ENCODE data around the gene SLC12A6.
A peak's percentile ranks its signal among the peaks of the same experiment; 100 is the strongest.
"Not testable (repeated sequence)": the region's sequence is repeated elsewhere in the genome, so short reads cannot be mapped to it uniquely, and the experiment has no call there.

Gene SLC12A6

GRCh38 chr15:34348735-34349300, 11.2 kb upstream of the SLC12A6 start:
- no peaks in the 10 kb centered on the region for H3K9me3 Mint-ChIP-seq
- no peaks in the 10 kb centered on the region for H3K36me3 Mint-ChIP-seq (ENCODE audit: low read depth)
- H3K27me3 Mint-ChIP-seq (ENCODE audit: low read depth): no peaks in the 10 kb centered on the region
- H3K27ac Mint-ChIP-seq: no peak overlapping the region
- H3K4me1 Mint-ChIP-seq (ENCODE audit: low read depth): no peaks in the 10 kb centered on the region
- no peak overlapping the region for H3K4me3 Mint-ChIP-seq
- no peak for DNase-seq (ENCODE audit: low spot score)

DNA sequence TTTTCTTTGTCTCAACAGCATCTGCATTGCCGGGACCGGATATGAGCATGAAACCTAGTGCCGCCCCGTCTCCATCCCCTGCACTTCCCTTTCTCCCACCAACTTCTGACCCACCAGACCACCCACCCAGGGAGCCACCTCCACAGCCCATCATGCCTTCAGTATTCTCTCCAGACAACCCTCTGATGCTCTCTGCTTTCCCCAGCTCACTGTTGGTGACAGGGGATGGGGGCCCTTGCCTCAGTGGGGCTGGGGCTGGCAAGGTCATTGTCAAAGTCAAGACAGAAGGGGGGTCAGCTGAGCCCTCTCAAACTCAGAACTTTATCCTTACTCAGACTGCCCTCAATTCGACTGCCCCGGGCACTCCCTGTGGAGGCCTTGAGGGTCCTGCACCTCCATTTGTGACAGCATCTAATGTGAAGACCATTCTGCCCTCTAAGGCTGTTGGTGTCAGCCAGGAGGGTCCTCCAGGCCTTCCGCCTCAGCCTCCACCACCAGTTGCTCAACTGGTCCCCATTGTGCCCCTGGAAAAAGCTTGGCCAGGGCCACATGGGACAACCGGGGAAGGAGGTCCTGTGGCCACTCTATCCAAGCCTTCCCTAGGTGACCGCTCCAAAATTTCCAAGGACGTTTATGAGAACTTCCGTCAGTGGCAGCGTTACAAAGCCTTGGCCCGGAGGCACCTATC, 10.5 kb upstream of the SLC12A6 start:
- no peaks in the 10 kb centered on the region for H3K4me1 Mint-ChIP-seq (ENCODE audit: low read depth)
- H3K4me3 Mint-ChIP-seq: no peak overlapping the region
- H3K9me3 Mint-ChIP-seq: no peaks in the 10 kb centered on the region
- no peaks in the 10 kb centered on the region for H3K36me3 Mint-ChIP-seq (ENCODE audit: low read depth)
- H3K27ac Mint-ChIP-seq: no peak overlapping the region
- H3K27me3 Mint-ChIP-seq (ENCODE audit: low read depth): no peaks in the 10 kb centered on the region
- no peak for DNase-seq (ENCODE audit: low spot score)

DNA sequence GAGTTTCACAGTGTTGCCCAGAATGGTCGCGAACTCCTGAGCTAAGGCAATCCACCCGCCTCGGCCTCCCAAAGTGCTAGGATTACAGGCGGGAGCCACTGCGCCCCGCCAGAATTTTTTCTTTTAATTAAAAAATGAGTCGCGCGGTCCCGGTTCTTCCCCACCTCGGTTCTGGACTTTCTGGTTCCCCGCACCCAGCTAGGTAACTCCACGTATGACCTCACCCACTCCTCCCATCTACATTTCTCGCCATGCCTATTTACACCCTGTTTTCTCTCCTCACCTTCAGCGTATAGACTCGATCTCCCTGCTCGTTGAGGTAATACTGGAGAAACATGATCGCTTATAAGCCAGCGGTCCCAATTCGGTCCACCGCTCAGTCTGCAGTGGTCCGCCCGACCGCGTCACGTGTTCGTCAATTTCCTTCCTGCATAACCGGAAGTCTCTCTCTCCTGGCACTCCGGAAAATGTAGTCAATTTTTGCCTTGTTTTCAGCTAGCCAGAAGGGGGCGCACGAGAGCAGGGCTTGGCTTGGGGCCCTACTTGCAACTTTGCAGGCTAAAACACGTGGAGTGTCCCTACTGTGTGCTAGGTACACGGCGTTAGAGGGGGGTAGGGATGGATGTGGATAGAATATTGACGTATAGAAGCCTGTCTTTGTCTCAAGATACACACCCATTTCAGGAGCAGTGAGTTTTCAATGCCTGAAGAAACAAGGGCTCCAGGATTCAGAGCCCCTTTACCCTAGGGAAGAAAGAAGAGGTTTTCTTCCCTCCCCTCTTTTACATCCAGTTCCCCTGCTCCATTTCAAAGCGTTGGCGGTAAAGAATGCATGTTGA, 5.4 kb upstream of the SLC12A6 start, which contains the start of the genes NOP10 and NUTM1:
NOP10 (minus strand) TSS at position 400 of the 839 bp plus-strand sequence; CDS start at position 337, 63 bp downstream.
NUTM1 (plus strand) TSS at position 579 of the 839 bp plus-strand sequence. CDS start 382 bp downstream, outside the sequence.
- Mint-ChIP-seq H3K4me1 (ENCODE audit: low read depth) (peaks cover 24% of the 10 kb centered on the region), H3K36me3 (ENCODE audit: low read depth) (peaks cover 30% of the 10 kb centered on the region), H3K27me3 (ENCODE audit: low read depth) (no peaks in the 10 kb centered on the region), H3K4me3 (no peak within 1 kb of the TSS), H3K27ac (no peak within 1 kb of the TSS), H3K9me3 (no peaks in the 10 kb centered on the region)
- DNase-seq (ENCODE audit: low spot score): peak; percentile 93

DNA sequence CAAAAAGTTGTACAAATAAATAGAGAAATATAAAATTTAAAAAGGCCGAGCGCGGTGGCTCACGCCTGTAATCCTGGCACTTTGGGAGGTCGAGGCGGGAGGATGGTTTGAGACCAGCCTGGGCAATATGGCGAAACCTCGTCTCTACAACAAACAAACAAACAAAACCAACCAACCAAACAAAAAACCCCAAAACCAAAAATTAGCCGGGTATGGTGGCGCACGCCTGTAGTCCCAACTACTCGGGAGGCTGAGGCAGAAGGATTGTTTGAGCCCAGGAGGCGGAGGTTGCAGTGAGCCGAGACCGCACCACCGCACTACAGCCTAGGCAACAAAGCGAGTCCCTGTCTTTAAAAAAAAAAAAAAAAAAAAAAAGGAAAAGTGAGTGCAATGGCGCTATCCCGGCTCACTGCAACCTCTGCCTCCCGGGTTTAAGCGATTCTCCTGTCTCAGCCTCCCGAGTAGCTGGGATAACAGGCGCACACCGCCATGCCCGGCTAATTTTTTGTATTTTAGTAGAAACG, 4.7 kb upstream of the SLC12A6 start:
- H3K27ac Mint-ChIP-seq; DNase-seq (ENCODE audit: low spot score); H3K4me3 Mint-ChIP-seq; H3K27me3 Mint-ChIP-seq (ENCODE audit: low read depth); H3K9me3 Mint-ChIP-seq: not testable (repeated sequence)
- Mint-ChIP-seq H3K36me3 (ENCODE audit: low read depth) (peaks cover 30% of the 10 kb centered on the region), H3K4me1 (ENCODE audit: low read depth) (peaks cover 24% of the 10 kb centered on the region)

- H3K36me3 Mint-ChIP-seq (ENCODE audit: low read depth): peaks cover 32% of the 10 kb centered on the region
Observed at GRCh38 chr15:34341381-34342212, 4.0 kb upstream of the SLC12A6 start.

GRCh38 chr15:34339946-34340345, 2.4 kb upstream of the SLC12A6 start:
- Mint-ChIP-seq H3K4me3 (peak overlapping the region; percentile 42), H3K27ac (peak overlapping the region; percentile 26), H3K9me3 (no peaks in the 10 kb centered on the region), H3K4me1 (ENCODE audit: low read depth) (peaks cover 43% of the 10 kb centered on the region), H3K27me3 (ENCODE audit: low read depth) (no peaks in the 10 kb centered on the region), H3K36me3 (ENCODE audit: low read depth) (peaks cover 36% of the 10 kb centered on the region)
- no peak for DNase-seq (ENCODE audit: low spot score)

More at GRCh38 chr15:34341381-34342212, 4.0 kb upstream of the SLC12A6 start:
- H3K27ac Mint-ChIP-seq: no peak overlapping the region
- no peak for DNase-seq (ENCODE audit: low spot score)
- H3K4me1 Mint-ChIP-seq (ENCODE audit: low read depth): peaks cover 30% of the 10 kb centered on the region
- H3K4me3 Mint-ChIP-seq: no peak overlapping the region
- no peaks in the 10 kb centered on the region for H3K9me3 Mint-ChIP-seq
- no peaks in the 10 kb centered on the region for H3K27me3 Mint-ChIP-seq (ENCODE audit: low read depth)

DNA sequence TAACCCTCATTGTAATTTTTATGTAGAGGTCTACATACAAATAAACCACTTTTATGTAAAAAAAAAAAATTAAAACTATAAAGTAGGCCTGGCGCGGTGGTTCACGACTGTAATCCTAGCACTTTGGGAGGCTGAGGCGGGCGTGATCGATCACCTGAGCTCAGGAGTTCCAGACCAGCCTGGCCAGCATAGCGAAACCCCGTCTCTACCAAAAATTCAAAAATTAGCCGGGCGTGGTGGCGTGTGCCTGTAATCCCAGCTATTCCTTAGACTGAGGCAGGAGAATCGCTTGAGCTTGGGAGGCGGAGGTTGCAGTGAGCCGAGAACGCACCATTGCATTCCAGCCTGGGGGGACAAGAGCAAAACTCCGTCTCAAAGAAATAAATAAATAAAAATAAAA, 766 bp upstream of the SLC12A6 start:
- no peak for DNase-seq (ENCODE audit: low spot score)
- no peaks in the 10 kb centered on the region for H3K27me3 Mint-ChIP-seq (ENCODE audit: low read depth)
- H3K4me1 Mint-ChIP-seq (ENCODE audit: low read depth): peaks cover 54% of the 10 kb centered on the region
- peak overlapping the region; percentile 75 for H3K4me3 Mint-ChIP-seq
- no peaks in the 10 kb centered on the region for H3K9me3 Mint-ChIP-seq
- H3K27ac Mint-ChIP-seq: no peak overlapping the region
- H3K36me3 Mint-ChIP-seq (ENCODE audit: low read depth): peaks cover 36% of the 10 kb centered on the region

GRCh38 chr15:34336991-34337556, 507 bp downstream of the SLC12A6 start:
- peaks cover 56% of the 10 kb centered on the region for H3K4me1 Mint-ChIP-seq (ENCODE audit: low read depth)
- H3K36me3 Mint-ChIP-seq (ENCODE audit: low read depth): peaks cover 34% of the 10 kb centered on the region
- DNase-seq (ENCODE audit: low spot score): no peak
- H3K27ac Mint-ChIP-seq: peak overlapping the region; percentile 94
- H3K9me3 Mint-ChIP-seq: no peaks in the 10 kb centered on the region
- H3K27me3 Mint-ChIP-seq (ENCODE audit: low read depth): no peaks in the 10 kb centered on the region
- H3K4me3 Mint-ChIP-seq: peak overlapping the region; percentile 99

DNA sequence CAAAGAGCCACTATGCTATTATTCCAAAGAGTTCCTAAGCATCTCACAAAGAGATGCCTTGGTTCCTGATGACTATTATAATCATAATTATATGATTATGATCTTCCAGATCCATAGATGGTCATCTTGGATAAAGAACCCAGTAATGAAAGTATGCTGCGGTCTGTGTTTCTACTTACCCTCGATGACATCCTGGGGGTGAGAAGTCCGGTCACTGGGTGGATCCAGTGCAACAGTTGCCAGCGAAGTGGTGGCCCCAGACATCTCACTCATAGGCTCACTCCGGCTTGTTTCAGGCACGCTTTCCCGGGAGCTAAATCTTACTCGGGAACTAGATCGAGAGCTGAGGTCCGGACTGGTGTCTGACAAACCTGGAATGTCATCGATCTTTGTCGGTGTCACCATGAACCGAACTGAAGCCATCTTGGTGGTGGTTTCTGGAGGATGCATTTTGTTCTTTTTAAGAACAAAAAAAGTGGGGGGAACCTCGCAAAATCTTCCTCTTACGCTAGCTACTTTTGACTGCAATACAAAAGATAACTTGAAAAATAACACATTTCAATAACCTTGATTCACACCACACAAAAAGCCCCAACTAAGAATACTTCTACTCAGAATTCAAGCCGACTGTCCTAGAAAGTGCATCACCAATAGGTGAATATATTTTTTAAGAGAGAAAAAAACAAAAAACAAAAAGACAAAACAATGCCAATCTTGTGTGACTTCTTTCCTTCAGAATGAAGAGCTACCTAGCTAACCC, 1.2 kb downstream of the SLC12A6 start:
- Mint-ChIP-seq H3K36me3 (ENCODE audit: low read depth) (peaks cover 30% of the 10 kb centered on the region), H3K4me3 (peak overlapping the region; percentile 99), H3K4me1 (ENCODE audit: low read depth) (peaks cover 54% of the 10 kb centered on the region), H3K27me3 (ENCODE audit: low read depth) (no peaks in the 10 kb centered on the region), H3K9me3 (no peaks in the 10 kb centered on the region), H3K27ac (peak overlapping the region; percentile 94)
- no peak for DNase-seq (ENCODE audit: low spot score)

DNA sequence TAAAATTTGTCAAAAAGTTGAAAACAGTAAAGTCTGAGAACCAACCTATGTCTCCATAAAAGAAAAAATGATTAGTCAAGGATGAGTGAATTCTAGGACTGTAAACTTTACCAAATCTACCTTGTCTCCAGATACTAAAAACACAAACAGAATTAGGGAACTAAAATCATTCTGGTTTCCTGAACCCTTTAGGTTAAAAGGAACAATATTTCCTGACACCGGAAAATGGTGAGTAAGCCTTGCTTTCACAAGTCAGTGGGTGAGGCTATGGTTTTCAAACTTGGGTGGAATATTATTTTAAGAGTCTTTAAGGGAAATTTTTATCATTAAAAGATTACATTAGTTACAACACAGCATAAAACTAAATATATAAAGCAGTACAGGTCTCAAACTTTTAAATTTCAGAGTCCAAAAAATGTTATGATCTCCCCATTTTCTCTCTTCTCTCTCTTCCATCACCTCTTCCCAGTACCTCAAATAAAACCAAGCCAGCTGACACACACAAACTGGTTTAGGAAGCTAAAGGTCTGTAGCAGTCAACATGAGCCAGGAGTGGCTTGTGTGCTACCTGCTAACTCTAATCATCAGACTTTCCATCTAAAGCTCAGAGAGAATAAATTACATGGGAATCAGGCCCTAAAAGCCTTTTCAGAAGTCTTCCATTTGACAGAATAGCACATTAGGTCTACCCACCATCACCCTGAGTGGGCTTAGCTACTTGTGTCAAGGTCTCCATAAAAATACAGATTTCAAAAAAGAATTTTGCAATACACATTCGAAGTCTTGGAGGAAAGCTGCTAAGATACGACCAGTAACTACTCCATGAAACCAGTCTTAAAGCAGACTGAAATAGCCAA, 2.2 kb downstream of the SLC12A6 start:
- Mint-ChIP-seq H3K4me1 (ENCODE audit: low read depth) (peaks cover 56% of the 10 kb centered on the region), H3K4me3 (peak overlapping the region; percentile 99), H3K36me3 (ENCODE audit: low read depth) (peaks cover 23% of the 10 kb centered on the region), H3K27me3 (ENCODE audit: low read depth) (no peaks in the 10 kb centered on the region), H3K9me3 (no peaks in the 10 kb centered on the region), H3K27ac (peak overlapping the region; percentile 94)
- no peak for DNase-seq (ENCODE audit: low spot score)

- Mint-ChIP-seq H3K9me3 (no peaks in the 10 kb centered on the region), H3K4me1 (ENCODE audit: low read depth) (peaks cover 55% of the 10 kb centered on the region), H3K36me3 (ENCODE audit: low read depth) (peaks cover 19% of the 10 kb centered on the region), H3K27ac (peak overlapping the region; percentile 94), H3K4me3 (peak overlapping the region; percentile 99), H3K27me3 (ENCODE audit: low read depth) (no peaks in the 10 kb centered on the region)
- no peak for DNase-seq (ENCODE audit: low spot score)
Observed at GRCh38 chr15:34334672-34335071, 2.9 kb downstream of the SLC12A6 start.
